ENCODE results near the gene SNX7.

- no peak for TF ChIP-seq ZFX (IDR thresholded peaks at IDR 0.05; ENCODE audit: borderline replicate concordance)
- TF ChIP-seq, protein P1, sequence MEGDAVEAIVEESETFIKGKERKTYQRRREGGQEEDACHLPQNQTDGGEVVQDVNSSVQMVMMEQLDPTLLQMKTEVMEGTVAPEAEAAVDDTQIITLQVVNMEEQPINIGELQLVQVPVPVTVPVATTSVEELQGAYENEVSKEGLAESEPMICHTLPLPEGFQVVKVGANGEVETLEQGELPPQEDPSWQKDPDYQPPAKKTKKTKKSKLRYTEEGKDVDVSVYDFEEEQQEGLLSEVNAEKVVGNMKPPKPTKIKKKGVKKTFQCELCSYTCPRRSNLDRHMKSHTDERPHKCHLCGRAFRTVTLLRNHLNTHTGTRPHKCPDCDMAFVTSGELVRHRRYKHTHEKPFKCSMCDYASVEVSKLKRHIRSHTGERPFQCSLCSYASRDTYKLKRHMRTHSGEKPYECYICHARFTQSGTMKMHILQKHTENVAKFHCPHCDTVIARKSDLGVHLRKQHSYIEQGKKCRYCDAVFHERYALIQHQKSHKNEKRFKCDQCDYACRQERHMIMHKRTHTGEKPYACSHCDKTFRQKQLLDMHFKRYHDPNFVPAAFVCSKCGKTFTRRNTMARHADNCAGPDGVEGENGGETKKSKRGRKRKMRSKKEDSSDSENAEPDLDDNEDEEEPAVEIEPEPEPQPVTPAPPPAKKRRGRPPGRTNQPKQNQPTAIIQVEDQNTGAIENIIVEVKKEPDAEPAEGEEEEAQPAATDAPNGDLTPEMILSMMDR (IDR thresholded peaks at IDR 0.05): no peak
These were observed 134.5 kb downstream of the SNX7 start for GRCh38 chr1:98796049-98796448.
